ENCODE measurements around the gene PAK4. TPM values are rescaled to one million over a fixed set of nuclear protein-coding genes. Genes with fewer than 3 reads are reported as not detected.

PAK4 gene
- total RNA-seq, 5 donors from 2014 or later (not counting 1 experiment from before 2014, with no cell fraction given): 8.6 to 16.8 (median 12.9) TPM

- WGBS (ENCODE audit: insufficient coverage): 100% methylated on average over 1 of the region's 1 CpG
- Mint-ChIP-seq H3K27me3 (peaks cover 45 to 73% of the 10 kb centered on the region in 2 donors), H3K27ac (no peak overlapping the region), H3K4me3 (no peak overlapping the region), H3K4me1 (no peaks in the 10 kb centered on the region), H3K9me3 (no peaks in the 10 kb centered on the region), H3K36me3 (no peaks in the 10 kb centered on the region)
- Histone ChIP-seq H3K27me3 (replicated peaks in 1 of 2; ENCODE audit: control insufficient read depth in 2 of 2, extremely low read depth in 1 of 2, insufficient read depth in 2 of 2, low read length in 1 of 2) (peaks cover 11 to 75% of the 10 kb centered on the region in 2 experiments), H3K4me1 (ENCODE audit: control insufficient read depth in 1 of 2, extremely low read depth in 1 of 2, insufficient read depth in 2 of 2, low read length in 2 of 2) (no peaks in the 10 kb centered on the region), H3K36me3 (ENCODE audit: control insufficient read depth in 2 of 2, extremely low read depth in 1 of 2, insufficient read depth in 1 of 2, low read length in 1 of 2) (no peaks in the 10 kb centered on the region), H3K4me3 (ENCODE audit: control insufficient read depth in 1 of 2, extremely low read depth in 1 of 2, low read length in 1 of 2) (no peak overlapping the region), H3K9me3 (no peaks in the 10 kb centered on the region), H3K27ac (ENCODE audit: low read length) (no peak overlapping the region)
- ChIA-PET CTCF (interaction anchor here in 1 of 2 donors (0.6 kb wide), 1 partner anchor 349 kb away, joined by 6 read pairs; no protein-coding TSS in a partner anchor), POLR2A (interaction anchor here (0.5 to 0.7 kb wide), 2 partner anchors 815 to 829 kb away, joined by 3 read pairs; partner anchors contain the start of genes GGN (in 1 of the 2) and PSMD8 (in 1 of the 2))
- ATAC-seq (replicated peaks in 1 of 4) (no peak), DNase-seq (no peak)
Measured at GRCh38 chr19:39202998-39203355, 77.4 kb downstream of the PAK4 start.

- 25% methylated on average over 57 of the region's 57 CpGs for WGBS (ENCODE audit: insufficient coverage)
- Histone ChIP-seq H3K27me3 (replicated peaks in 1 of 2; ENCODE audit: control insufficient read depth in 2 of 2, extremely low read depth in 1 of 2, insufficient read depth in 2 of 2, low read length in 1 of 2) (peaks cover 8 to 68% of the 10 kb centered on the region in 2 experiments), H3K27ac (ENCODE audit: low read length) (no peak within 1 kb of the TSS), H3K4me3 (ENCODE audit: control insufficient read depth in 1 of 2, extremely low read depth in 1 of 2, low read length in 1 of 2) (no peak within 1 kb of the TSS), H3K4me1 (ENCODE audit: control insufficient read depth in 1 of 2, extremely low read depth in 1 of 2, insufficient read depth in 2 of 2, low read length in 2 of 2) (no peaks in the 10 kb centered on the region), H3K9me3 (no peaks in the 10 kb centered on the region), H3K36me3 (ENCODE audit: control insufficient read depth in 2 of 2, extremely low read depth in 1 of 2, insufficient read depth in 1 of 2, low read length in 1 of 2) (no peaks in the 10 kb centered on the region)
- Mint-ChIP-seq H3K4me3 (no peak within 1 kb of the TSS), H3K36me3 (no peaks in the 10 kb centered on the region), H3K4me1 (no peaks in the 10 kb centered on the region), H3K27me3 (peaks cover 40 to 66% of the 10 kb centered on the region in 2 donors), H3K9me3 (no peaks in the 10 kb centered on the region), H3K27ac (no peak within 1 kb of the TSS)
- ChIA-PET CTCF (interaction anchor here in 1 of 2 donors (0.5 kb wide), 1 partner anchor 91 kb away, joined by 3 read pairs; no protein-coding TSS in a partner anchor), POLR2A (interaction anchor here in 1 of 2 donors (0.7 kb wide), 1 partner anchor 829 kb away, joined by 3 read pairs; the partner anchor contains the start of gene PSMD8)
- no peak for ATAC-seq (replicated peaks in 1 of 4)
- no peak for DNase-seq
Measured at GRCh38 chr19:39203372-39204341, 78.1 kb downstream of the PAK4 start, which contains the start of gene SYCN. TSS of gene SYCN (minus strand) at chr19:39204263. CDS start at chr19:39204254, 9 bp downstream.

- no CpG with 5 or more reads among the region's 3 CpGs for WGBS (ENCODE audit: insufficient coverage)
- H3K4me1 ChIP-seq (ENCODE audit: control insufficient read depth in 1 of 2, extremely low read depth in 1 of 2, insufficient read depth in 2 of 2, low read length in 2 of 2): no peaks in the 10 kb centered on the region
Measured at GRCh38 chr19:39205449-39205764, 79.8 kb downstream of the PAK4 start.

GRCh38 chr19:39206122-39206521 is 80.5 kb downstream of the PAK4 start:
- no peak overlapping the region for H3K27ac ChIP-seq (ENCODE audit: low read length)

More at GRCh38 chr19:39205449-39205764, 79.8 kb downstream of the PAK4 start:
- H3K36me3 ChIP-seq (ENCODE audit: control insufficient read depth in 2 of 2, extremely low read depth in 1 of 2, insufficient read depth in 1 of 2, low read length in 1 of 2): no peaks in the 10 kb centered on the region
- Mint-ChIP-seq H3K27me3 (peaks cover 32 to 53% of the 10 kb centered on the region in 2 donors), H3K36me3 (no peaks in the 10 kb centered on the region), H3K27ac (no peak overlapping the region), H3K4me1 (no peaks in the 10 kb centered on the region), H3K4me3 (no peak overlapping the region), H3K9me3 (no peaks in the 10 kb centered on the region)
- H3K4me3 ChIP-seq (ENCODE audit: control insufficient read depth in 1 of 2, extremely low read depth in 1 of 2, low read length in 1 of 2): no peak overlapping the region
- no peaks in the 10 kb centered on the region for H3K9me3 ChIP-seq
- H3K27ac ChIP-seq (ENCODE audit: low read length): no peak overlapping the region
- ATAC-seq (replicated peaks in 1 of 4) (no peak), DNase-seq (no peak)
- CTCF ChIA-PET: no interaction called here
- peaks cover 8 to 51% of the 10 kb centered on the region in 2 experiments for H3K27me3 ChIP-seq (replicated peaks in 1 of 2; ENCODE audit: control insufficient read depth in 2 of 2, extremely low read depth in 1 of 2, insufficient read depth in 2 of 2, low read length in 1 of 2)
- POLR2A ChIA-PET: no interaction called here

GRCh38 chr19:39207293-39207836 is 81.8 kb downstream of the PAK4 start:
- CTCF ChIA-PET: interaction anchor here in 1 of 2 donors (0.6 kb wide), 1 partner anchor 139 kb away, joined by 4 read pairs; no protein-coding TSS in a partner anchor
- no peak overlapping the region for H3K27ac Mint-ChIP-seq
- Histone ChIP-seq H3K4me1 (ENCODE audit: control insufficient read depth in 1 of 2, extremely low read depth in 1 of 2, insufficient read depth in 2 of 2, low read length in 2 of 2) (no peaks in the 10 kb centered on the region), H3K9me3 (no peaks in the 10 kb centered on the region), H3K27me3 (replicated peaks in 1 of 2; ENCODE audit: control insufficient read depth in 2 of 2, extremely low read depth in 1 of 2, insufficient read depth in 2 of 2, low read length in 1 of 2) (peaks cover 4 to 41% of the 10 kb centered on the region in 2 experiments), H3K27ac (ENCODE audit: low read length) (no peak overlapping the region), H3K36me3 (ENCODE audit: control insufficient read depth in 2 of 2, extremely low read depth in 1 of 2, insufficient read depth in 1 of 2, low read length in 1 of 2) (no peaks in the 10 kb centered on the region), H3K4me3 (ENCODE audit: control insufficient read depth in 1 of 2, extremely low read depth in 1 of 2, low read length in 1 of 2) (no peak overlapping the region)
- H3K9me3 Mint-ChIP-seq: no peaks in the 10 kb centered on the region
- ATAC-seq (replicated peaks in 1 of 4) (no peak), DNase-seq (no peak)
- H3K4me3 Mint-ChIP-seq: no peak overlapping the region
- WGBS (ENCODE audit: insufficient coverage): no CpG with 5 or more reads among the region's 6 CpGs
- H3K4me1 Mint-ChIP-seq: no peaks in the 10 kb centered on the region
- POLR2A ChIA-PET: no interaction called here
- no peaks in the 10 kb centered on the region for H3K36me3 Mint-ChIP-seq
- H3K27me3 Mint-ChIP-seq: peaks cover 14 to 33% of the 10 kb centered on the region in 2 donors

More at GRCh38 chr19:39206122-39206521, 80.5 kb downstream of the PAK4 start:
- Mint-ChIP-seq H3K36me3 (no peaks in the 10 kb centered on the region), H3K4me3 (no peak overlapping the region), H3K9me3 (no peaks in the 10 kb centered on the region), H3K27ac (no peak overlapping the region), H3K27me3 (peaks cover 24 to 46% of the 10 kb centered on the region in 2 donors), H3K4me1 (no peaks in the 10 kb centered on the region)
- no peaks in the 10 kb centered on the region for H3K4me1 ChIP-seq (ENCODE audit: control insufficient read depth in 1 of 2, extremely low read depth in 1 of 2, insufficient read depth in 2 of 2, low read length in 2 of 2)
- H3K27me3 ChIP-seq (replicated peaks in 1 of 2; ENCODE audit: control insufficient read depth in 2 of 2, extremely low read depth in 1 of 2, insufficient read depth in 2 of 2, low read length in 1 of 2): peaks cover 4 to 44% of the 10 kb centered on the region in 2 experiments
- H3K9me3 ChIP-seq: no peaks in the 10 kb centered on the region
- H3K4me3 ChIP-seq (ENCODE audit: control insufficient read depth in 1 of 2, extremely low read depth in 1 of 2, low read length in 1 of 2): no peak overlapping the region
- 84% methylated on average over 3 of the region's 6 CpGs for WGBS (ENCODE audit: insufficient coverage)
- ChIA-PET POLR2A (no interaction called here), CTCF (no interaction called here)
- no peaks in the 10 kb centered on the region for H3K36me3 ChIP-seq (ENCODE audit: control insufficient read depth in 2 of 2, extremely low read depth in 1 of 2, insufficient read depth in 1 of 2, low read length in 1 of 2)
- ATAC-seq (replicated peaks in 1 of 4): no peak
- DNase-seq: no peak

- CTCF ChIA-PET: no interaction called here
- H3K4me1 Mint-ChIP-seq: no peaks in the 10 kb centered on the region
- no peak for DNase-seq
Measured at GRCh38 chr19:39208175-39208795, 82.7 kb downstream of the PAK4 start.

More at GRCh38 chr19:39208175-39208795, 82.7 kb downstream of the PAK4 start:
- Histone ChIP-seq H3K36me3 (ENCODE audit: control insufficient read depth in 2 of 2, extremely low read depth in 1 of 2, insufficient read depth in 1 of 2, low read length in 1 of 2) (no peaks in the 10 kb centered on the region), H3K9me3 (no peaks in the 10 kb centered on the region), H3K27me3 (replicated peaks in 1 of 2; ENCODE audit: control insufficient read depth in 2 of 2, extremely low read depth in 1 of 2, insufficient read depth in 2 of 2, low read length in 1 of 2) (peaks cover 4 to 32% of the 10 kb centered on the region in 2 experiments), H3K27ac (ENCODE audit: low read length) (no peak overlapping the region), H3K4me3 (ENCODE audit: control insufficient read depth in 1 of 2, extremely low read depth in 1 of 2, low read length in 1 of 2) (no peak overlapping the region), H3K4me1 (ENCODE audit: control insufficient read depth in 1 of 2, extremely low read depth in 1 of 2, insufficient read depth in 2 of 2, low read length in 2 of 2) (no peaks in the 10 kb centered on the region)
- Mint-ChIP-seq H3K27ac (no peak overlapping the region), H3K4me3 (no peak overlapping the region), H3K27me3 (peaks cover 8 to 25% of the 10 kb centered on the region in 2 donors), H3K36me3 (no peaks in the 10 kb centered on the region), H3K9me3 (no peaks in the 10 kb centered on the region)
- no peak for ATAC-seq (replicated peaks in 1 of 4)
- WGBS (ENCODE audit: insufficient coverage): 70% methylated on average over 9 of the region's 9 CpGs
- POLR2A ChIA-PET: no interaction called here
